HepG2 (cell line): ENCODE data around the gene CAPN10. TPM values are rescaled to one million over a fixed set of nuclear protein-coding genes. Genes with fewer than 3 reads are reported as not detected.

Experiments used
- GTF2F1 ChIP-seq: fragments of 150-350 bp; IDR thresholded peaks from 2 replicates; pipeline ENCODE4 v1.6.1; 2014; ENCODE audit warnings: low read length
- LBX2 ChIP-seq: sonication (generic); formaldehyde crosslinking; IDR thresholded peaks from 2 replicates; pipeline ENCODE4 v1.5.0; 2020; ENCODE audit warnings: missing genetic modification reagents, mild to moderate bottlenecking, borderline replicate concordance
- MIXL1 ChIP-seq: IDR thresholded peaks from 2 replicates; pipeline ENCODE4 v1.6.1; 2016
- NONO ChIP-seq, 2 experiments: fragments of 450-650 bp in 1 of 2; sonication (generic) in 1 of 2; formaldehyde crosslinking in 1 of 2; IDR thresholded peaks in 1 of 2; conservative IDR thresholded peaks in 1 of 2; 2 replicates each; pipeline versions ENCODE4 v1.6.1 to v1.8.0; 2017 to 2022; ENCODE audit warnings: mild to moderate bottlenecking in 1 of 2, missing genetic modification reagents in 1 of 2, moderate library complexity in 1 of 2
- RARA ChIP-seq: IDR thresholded peaks from 2 replicates; pipeline ENCODE4 v1.6.1; 2016; ENCODE audit warnings: missing genetic modification reagents, missing compliant biosample characterization
- SP1 ChIP-seq, 2 experiments: fragments of 450-650 bp in 1 of 2; sonication (generic) in 1 of 2; formaldehyde crosslinking in 1 of 2; IDR thresholded peaks; 2 replicates each; pipeline versions ENCODE4 v1.4.0 to v1.6.1; 2016 to 2020; ENCODE audit warnings: missing genetic modification reagents in 1 of 2
- TRAFD1 ChIP-seq: sonication (generic); formaldehyde crosslinking; IDR thresholded peaks from 2 replicates; pipeline ENCODE4 v1.5.1; 2020; ENCODE audit warnings: missing genetic modification reagents, mild to moderate bottlenecking, borderline replicate concordance
- UBTF ChIP-seq: sonication (generic); formaldehyde crosslinking; IDR thresholded peaks from 2 replicates; pipeline ENCODE4 v1.4.0; 2020; ENCODE audit warnings: mild to moderate bottlenecking, missing genetic modification reagents
- ZBTB49 ChIP-seq: sonication (generic); formaldehyde crosslinking; IDR thresholded peaks from 2 replicates; pipeline ENCODE4 v1.4.0; 2020; ENCODE audit warnings: missing genetic modification reagents, borderline replicate concordance
- ZMYM3 ChIP-seq: sonication (generic); formaldehyde crosslinking; IDR thresholded peaks from 2 replicates; pipeline ENCODE4 v1.5.1; 2020; ENCODE audit warnings: mild to moderate bottlenecking, missing genetic modification reagents
- ZNF382 ChIP-seq: sonication (generic); formaldehyde crosslinking; IDR thresholded peaks from 2 replicates; pipeline ENCODE4 v1.5.0; 2020; ENCODE audit warnings: missing genetic modification reagents, mild to moderate bottlenecking, borderline replicate concordance
- ZNF710 ChIP-seq: sonication (generic); formaldehyde crosslinking; IDR thresholded peaks from 2 replicates; pipeline ENCODE4 v1.5.0; 2020; ENCODE audit warnings: mild to moderate bottlenecking, missing genetic modification reagents, borderline replicate concordance
- polyA plus RNA-seq, 8 experiments: library from polyadenylated mRNA; depleted of rRNA in 3 of 8; stranded (reverse) in 7 of 8; unstranded in 1 of 8; fragments of >200 nt; fragmentation: Illumina TruSeq in 4 of 8; extraction: Trizol in 4 of 8; gene quantifications; 2 replicates each; pipeline versions ENCODE4 v1.2.1 to v1.2.3, GENCODE V29; 2011 to 2016; ENCODE audit warnings: low read depth in 4 of 8, missing spikeins in 1 of 8, mixed read lengths in 1 of 8; ENCODE audit not compliant: insufficient read depth in 1 of 8
- total RNA-seq, 5 experiments: library from RNA; depleted of rRNA; stranded (reverse); fragments of >200 nt; fragmentation: Illumina TruSeq; extraction: Trizol; gene quantifications; 2 replicates each; pipeline ENCODE4 v1.2.3, GENCODE V29; 2016; ENCODE audit warnings: low read depth in 1 of 5

Gene CAPN10
- total and polyA plus RNA-seq, 2 of the 13 experiments (the other 11 are each of a cell fraction or from before 2014, with no cell fraction given) = 27.6 to 32.4 TPM

GRCh38 chr2:240626531-240627300 lies 40.2 kb downstream of the CAPN10 start (continued):
- TF ChIP-seq UBTF = peak; percentile 93
- TF ChIP-seq GTF2F1 = 0 out of 2 replicates have a peak, but pooled peaks have one; percentile 49
- peak; percentile 75 for TF ChIP-seq RARA (CRISPR knock-in tag)
- 0 out of 2 replicates have a peak, but pooled peaks have one; percentile 45 for TF ChIP-seq LBX2 (CRISPR knock-in tag)
- TF ChIP-seq SP1 (IDR thresholded peaks at IDR 0.05) = no peak
- TF ChIP-seq SP1 (CRISPR knock-in tag; IDR thresholded peaks at IDR 0.05) = peak; percentile 21
- peak; percentile 81; the same call in 1 of the 2 replicates for TF ChIP-seq ZNF710 (CRISPR knock-in tag)
- TF ChIP-seq MIXL1 (CRISPR knock-in tag) = no peak
- peak; percentile 45; the same call in 1 of the 2 replicates for TF ChIP-seq ZMYM3 (CRISPR knock-in tag)
- TF ChIP-seq TRAFD1 = no peak
- TF ChIP-seq NONO (IDR thresholded peaks at IDR 0.05) = no peak
- peak; percentile 87 for TF ChIP-seq NONO (CRISPR knock-in tag; conservative IDR thresholded peaks at IDR 0.05)
- no peak for TF ChIP-seq ZNF382 (CRISPR knock-in tag)
- TF ChIP-seq ZBTB49 (CRISPR knock-in tag) = 0 out of 2 replicates have a peak, but pooled peaks have one; percentile 24
